Measurements from ENCODE around the gene TIGD1.
A peak's percentile ranks its signal among the peaks of the same experiment; 100 is the strongest.

The TIGD1 gene

GRCh38 chr2:232550354-232551249, at the start of gene TIGD1, which contains the start of gene EIF4E2:
TSS of gene TIGD1 (minus strand) at chr2:232550557. CDS start at chr2:232549882, 675 bp downstream.
TSS of gene EIF4E2 (plus strand) at chr2:232550689. CDS start at chr2:232550725, 36 bp downstream.
- DNase-seq (ENCODE audit: low read depth, low spot score), result peak; percentile 95
- TF ChIP-seq, protein P1, sequence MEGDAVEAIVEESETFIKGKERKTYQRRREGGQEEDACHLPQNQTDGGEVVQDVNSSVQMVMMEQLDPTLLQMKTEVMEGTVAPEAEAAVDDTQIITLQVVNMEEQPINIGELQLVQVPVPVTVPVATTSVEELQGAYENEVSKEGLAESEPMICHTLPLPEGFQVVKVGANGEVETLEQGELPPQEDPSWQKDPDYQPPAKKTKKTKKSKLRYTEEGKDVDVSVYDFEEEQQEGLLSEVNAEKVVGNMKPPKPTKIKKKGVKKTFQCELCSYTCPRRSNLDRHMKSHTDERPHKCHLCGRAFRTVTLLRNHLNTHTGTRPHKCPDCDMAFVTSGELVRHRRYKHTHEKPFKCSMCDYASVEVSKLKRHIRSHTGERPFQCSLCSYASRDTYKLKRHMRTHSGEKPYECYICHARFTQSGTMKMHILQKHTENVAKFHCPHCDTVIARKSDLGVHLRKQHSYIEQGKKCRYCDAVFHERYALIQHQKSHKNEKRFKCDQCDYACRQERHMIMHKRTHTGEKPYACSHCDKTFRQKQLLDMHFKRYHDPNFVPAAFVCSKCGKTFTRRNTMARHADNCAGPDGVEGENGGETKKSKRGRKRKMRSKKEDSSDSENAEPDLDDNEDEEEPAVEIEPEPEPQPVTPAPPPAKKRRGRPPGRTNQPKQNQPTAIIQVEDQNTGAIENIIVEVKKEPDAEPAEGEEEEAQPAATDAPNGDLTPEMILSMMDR (IDR thresholded peaks at IDR 0.05; ENCODE audit: low read depth, low read length), result no peak
- H3K4me3 ChIP-seq (ENCODE audit: low read depth, low read length), result peak within 1 kb of the TSS; percentile 94
- in situ Hi-C loops (cut with HindIII; ENCODE audit: low sequenced_read_pairs), result no loop called here

DNA sequence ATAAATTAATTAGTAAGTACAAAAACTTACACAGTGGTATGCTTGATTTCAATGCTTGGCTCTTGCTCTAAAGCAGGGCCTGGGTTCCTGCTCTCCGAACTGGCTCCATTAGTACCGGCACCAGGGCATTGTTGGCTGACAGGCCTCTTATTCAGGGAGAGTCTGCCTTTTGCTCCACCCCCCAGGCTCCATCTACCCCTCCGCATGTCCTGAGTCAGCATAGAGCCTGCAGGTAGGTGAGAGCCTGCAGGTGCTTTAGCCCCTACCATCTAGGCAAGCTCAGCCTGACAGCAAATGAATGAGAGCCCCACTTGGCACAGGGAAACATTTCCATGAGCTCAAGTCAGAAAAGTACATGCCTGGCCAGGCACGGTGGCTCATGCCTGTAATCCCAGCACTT, 47.9 kb upstream of the TIGD1 start:
- in situ Hi-C loops (cut with HindIII; ENCODE audit: low sequenced_read_pairs), result no loop called here
- TF ChIP-seq, protein P1 (IDR thresholded peaks at IDR 0.05; ENCODE audit: low read depth, low read length), result no peak
- no peak overlapping the region for H3K4me3 ChIP-seq (ENCODE audit: low read depth, low read length)
- DNase-seq (ENCODE audit: low read depth, low spot score), result no peak

GRCh38 chr2:232597362-232598079, 47.2 kb upstream of the TIGD1 start:
- no peak overlapping the region for H3K4me3 ChIP-seq (ENCODE audit: low read depth, low read length)
- no peak for DNase-seq (ENCODE audit: low read depth, low spot score)
- in situ Hi-C loops (cut with HindIII; ENCODE audit: low sequenced_read_pairs), result no loop called here
- TF ChIP-seq, protein P1 (IDR thresholded peaks at IDR 0.05; ENCODE audit: low read depth, low read length), result no peak

DNA sequence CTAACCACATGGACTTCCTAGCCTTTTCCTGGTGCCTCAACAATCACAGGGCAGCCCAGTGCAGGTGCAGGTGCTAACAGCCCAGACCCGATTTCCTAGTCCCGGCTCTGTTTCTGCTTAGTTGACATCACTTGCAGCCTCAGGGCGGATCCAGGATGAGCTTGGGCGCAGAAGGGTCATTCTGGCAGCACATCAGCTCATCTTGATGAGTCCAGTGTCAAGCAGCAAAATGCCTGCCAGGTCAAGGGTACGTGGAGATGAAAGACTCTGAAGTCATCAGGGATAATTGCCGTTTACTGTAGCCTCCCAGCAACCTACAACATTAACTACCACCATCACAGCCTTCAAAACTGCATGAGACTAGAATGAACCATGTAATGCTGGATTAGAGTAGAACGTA, 43.6 kb upstream of the TIGD1 start:
- TF ChIP-seq, protein P1 (IDR thresholded peaks at IDR 0.05; ENCODE audit: low read depth, low read length), result no peak

DNA sequence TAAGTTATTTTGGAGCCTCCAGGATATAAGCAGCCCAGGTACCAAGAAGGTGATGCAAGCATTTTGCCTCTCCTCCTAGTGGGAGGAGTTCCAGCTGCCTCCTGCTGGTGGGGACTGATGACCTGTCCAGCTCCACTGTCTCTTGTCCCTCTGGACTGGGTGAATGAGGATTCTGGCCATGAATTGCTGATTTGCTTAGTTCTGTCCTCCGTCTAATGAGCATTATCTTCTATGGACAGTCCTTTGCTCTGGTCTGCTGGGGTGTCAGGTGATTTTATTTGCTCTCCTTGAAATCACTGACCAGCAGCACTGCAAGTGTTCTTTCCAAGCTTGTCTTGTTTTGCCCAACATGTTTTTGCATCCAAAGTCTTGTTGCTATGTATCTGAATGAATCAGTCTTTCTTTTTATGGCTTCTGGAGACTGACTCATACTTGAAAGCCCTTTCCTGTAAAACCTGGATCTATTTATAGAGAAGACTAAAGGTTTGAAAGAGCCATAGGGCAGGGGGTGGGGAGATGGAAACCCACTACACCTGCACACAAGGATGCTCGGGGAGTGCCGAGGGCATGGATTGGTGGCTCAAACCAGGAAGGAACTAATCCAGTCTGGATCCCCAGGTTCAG, 42.5 kb upstream of the TIGD1 start:
- no peak overlapping the region for H3K4me3 ChIP-seq (ENCODE audit: low read depth, low read length)
- peak; percentile 90 for DNase-seq (ENCODE audit: low read depth, low spot score)
- TF ChIP-seq, protein P1 (IDR thresholded peaks at IDR 0.05; ENCODE audit: low read depth, low read length), result peak; percentile 27
- in situ Hi-C loops (cut with HindIII; ENCODE audit: low sequenced_read_pairs), result no loop called here

More for the DNA sequence above, 43.6 kb upstream of the TIGD1 start:
- in situ Hi-C loops (cut with HindIII; ENCODE audit: low sequenced_read_pairs), result no loop called here
- H3K4me3 ChIP-seq (ENCODE audit: low read depth, low read length), result no peak overlapping the region
- DNase-seq (ENCODE audit: low read depth, low spot score), result no peak

Data from astrocyte of the spinal cord (primary cell).